Right atrium auricular region (tissue), 2 donors: ENCODE measurements around the gene INPP4B. TPM values are rescaled to one million over a fixed set of nuclear protein-coding genes. Genes with fewer than 3 reads are reported as not detected.

Source experiments
- DNase-seq: peaks from one replicate; pipeline ENCODE4 v3.0.0-alpha.2; 2019; ENCODE audit warnings: low spot score
- H3K27ac ChIP-seq, 2 donors: fragments of 200-600 bp; sonication (generic); 1 replicate in 1 of 2; 2 replicates in 1 of 2; pipeline ENCODE4 v1.5.1; 2016 to 2019
- H3K27me3 ChIP-seq, 2 donors: fragments of 200-600 bp; sonication (generic); one replicate each; pipeline versions ENCODE4 v1.5.1 to v1.6.0; 2017 to 2019
- H3K36me3 ChIP-seq: fragments of 200-600 bp; sonication (generic); one replicate; pipeline ENCODE4 v1.5.1; 2016
- H3K4me1 ChIP-seq, 2 donors: fragments of 200-600 bp; sonication (generic); one replicate each; pipeline versions ENCODE4 v1.5.1 to v1.6.0; 2017 to 2019
- H3K4me3 ChIP-seq, 2 donors: fragments of 200-600 bp; sonication (generic); 1 replicate in 1 of 2; 2 replicates in 1 of 2; pipeline ENCODE4 v1.5.1; 2017 to 2019; ENCODE audit warnings: mild to moderate bottlenecking in 1 of 2, moderate library complexity in 1 of 2
- H3K9me3 ChIP-seq, 2 donors: fragments of 200-600 bp; sonication (generic); one replicate each; pipeline ENCODE4 v1.5.1; 2019
- total RNA-seq, 2 donors: library from RNA; depleted of rRNA; stranded (reverse); fragments of >200 nt; gene quantifications; one replicate each; pipeline ENCODE4 v1.1.0, GENCODE V29; 2016
- TF ChIP-seq, protein P1 (sequence below), 2 donors: fragments of 200-600 bp; sonication (generic); IDR thresholded peaks; one replicate each; pipeline ENCODE4 v1.5.1; 2019; ENCODE audit warnings: antibody characterized with exemption in 2 of 2

Gene INPP4B
- total RNA-seq, 2 donors from 2014 or later = 14.8 to 15.3 TPM

DNA sequence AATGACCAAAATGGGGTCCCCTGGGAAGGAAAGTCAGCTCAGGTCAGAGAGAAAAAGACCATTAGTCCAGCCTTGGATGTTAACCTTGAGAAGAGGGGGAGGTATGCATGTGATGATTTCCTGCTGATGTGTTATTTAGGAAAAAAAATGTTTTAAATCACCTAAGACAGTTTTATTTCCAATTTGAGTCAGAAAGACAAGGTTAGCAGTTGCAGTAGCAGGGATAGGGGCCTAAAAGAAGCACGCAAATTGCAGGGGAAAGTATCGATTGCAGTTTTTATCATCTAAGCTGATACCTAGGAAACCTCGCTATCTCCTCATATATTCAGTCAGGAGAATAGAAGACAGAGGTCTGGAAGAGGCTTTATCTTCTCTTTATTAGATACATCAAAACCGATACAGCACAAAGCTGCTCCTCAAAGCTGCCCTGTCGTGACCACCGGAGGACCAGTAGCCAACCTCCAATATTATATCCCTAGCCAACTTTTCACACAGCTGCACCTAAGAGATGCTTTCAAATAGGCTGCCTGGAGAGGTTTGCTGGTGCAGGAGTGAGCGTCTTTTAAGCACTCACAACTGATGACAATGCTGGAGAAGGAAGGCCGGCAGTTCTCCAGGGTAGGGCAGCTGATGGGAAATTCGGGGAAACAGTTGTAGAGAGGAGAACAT is 289.4 kb downstream of the INPP4B start:
- TF ChIP-seq, protein P1, sequence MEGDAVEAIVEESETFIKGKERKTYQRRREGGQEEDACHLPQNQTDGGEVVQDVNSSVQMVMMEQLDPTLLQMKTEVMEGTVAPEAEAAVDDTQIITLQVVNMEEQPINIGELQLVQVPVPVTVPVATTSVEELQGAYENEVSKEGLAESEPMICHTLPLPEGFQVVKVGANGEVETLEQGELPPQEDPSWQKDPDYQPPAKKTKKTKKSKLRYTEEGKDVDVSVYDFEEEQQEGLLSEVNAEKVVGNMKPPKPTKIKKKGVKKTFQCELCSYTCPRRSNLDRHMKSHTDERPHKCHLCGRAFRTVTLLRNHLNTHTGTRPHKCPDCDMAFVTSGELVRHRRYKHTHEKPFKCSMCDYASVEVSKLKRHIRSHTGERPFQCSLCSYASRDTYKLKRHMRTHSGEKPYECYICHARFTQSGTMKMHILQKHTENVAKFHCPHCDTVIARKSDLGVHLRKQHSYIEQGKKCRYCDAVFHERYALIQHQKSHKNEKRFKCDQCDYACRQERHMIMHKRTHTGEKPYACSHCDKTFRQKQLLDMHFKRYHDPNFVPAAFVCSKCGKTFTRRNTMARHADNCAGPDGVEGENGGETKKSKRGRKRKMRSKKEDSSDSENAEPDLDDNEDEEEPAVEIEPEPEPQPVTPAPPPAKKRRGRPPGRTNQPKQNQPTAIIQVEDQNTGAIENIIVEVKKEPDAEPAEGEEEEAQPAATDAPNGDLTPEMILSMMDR (IDR thresholded peaks at IDR 0.05) = no peak
- Histone ChIP-seq H3K4me3 (no peak overlapping the region), H3K27me3 (no peaks in the 10 kb centered on the region), H3K27ac (no peak overlapping the region), H3K36me3 (no peaks in the 10 kb centered on the region), H3K4me1 (no peaks in the 10 kb centered on the region), H3K9me3 (no peaks in the 10 kb centered on the region)
- DNase-seq = no peak

DNA sequence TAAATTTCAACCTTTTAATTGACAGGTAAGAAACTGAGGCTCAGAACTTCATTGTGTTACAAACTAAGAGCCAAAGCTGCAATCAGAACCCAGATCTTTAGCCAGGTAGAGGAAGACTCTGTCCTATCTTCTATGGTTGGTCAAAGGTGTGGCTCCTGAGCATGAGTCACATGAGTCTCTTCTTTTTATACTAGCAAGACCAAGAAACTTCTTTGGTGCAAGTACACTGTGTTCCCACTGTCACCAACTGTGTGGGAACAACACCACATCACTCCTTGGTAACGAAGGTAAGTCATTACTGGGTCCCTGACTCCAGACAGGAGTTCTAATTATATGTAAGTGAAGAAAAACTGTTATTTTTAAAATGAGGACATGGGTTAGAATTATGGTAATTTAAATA is 290.1 kb downstream of the INPP4B start:
- Histone ChIP-seq H3K27me3 (no peaks in the 10 kb centered on the region), H3K4me1 (no peaks in the 10 kb centered on the region), H3K4me3 (no peak overlapping the region), H3K27ac (no peak overlapping the region), H3K36me3 (no peaks in the 10 kb centered on the region), H3K9me3 (no peaks in the 10 kb centered on the region)
- no peak for DNase-seq
- TF ChIP-seq, protein P1 (IDR thresholded peaks at IDR 0.05) = no peak

DNA sequence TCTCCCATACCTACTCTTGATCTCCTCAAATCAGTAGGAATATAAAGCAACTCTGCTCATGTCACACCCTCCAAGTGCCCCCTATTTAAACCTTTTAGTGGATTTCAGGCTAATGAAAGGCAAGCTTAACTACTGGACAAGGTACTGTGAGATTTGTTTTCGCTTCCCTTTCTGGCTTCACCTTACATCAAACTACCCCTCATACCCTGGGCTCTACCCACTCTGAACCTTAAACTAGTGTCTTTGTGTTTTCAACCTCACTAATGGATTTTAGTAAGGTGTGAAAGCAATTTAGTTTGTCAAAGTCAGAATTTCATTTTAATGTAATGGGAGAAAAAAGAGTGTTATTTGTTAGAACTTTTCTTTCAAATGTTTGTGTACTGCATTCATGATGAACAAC is 291.7 kb downstream of the INPP4B start:
- Histone ChIP-seq H3K4me1 (no peaks in the 10 kb centered on the region), H3K9me3 (no peaks in the 10 kb centered on the region), H3K36me3 (no peaks in the 10 kb centered on the region), H3K27ac (no peak overlapping the region), H3K27me3 (no peaks in the 10 kb centered on the region), H3K4me3 (no peak overlapping the region)
- TF ChIP-seq, protein P1 (IDR thresholded peaks at IDR 0.05) = no peak
- no peak for DNase-seq

DNA sequence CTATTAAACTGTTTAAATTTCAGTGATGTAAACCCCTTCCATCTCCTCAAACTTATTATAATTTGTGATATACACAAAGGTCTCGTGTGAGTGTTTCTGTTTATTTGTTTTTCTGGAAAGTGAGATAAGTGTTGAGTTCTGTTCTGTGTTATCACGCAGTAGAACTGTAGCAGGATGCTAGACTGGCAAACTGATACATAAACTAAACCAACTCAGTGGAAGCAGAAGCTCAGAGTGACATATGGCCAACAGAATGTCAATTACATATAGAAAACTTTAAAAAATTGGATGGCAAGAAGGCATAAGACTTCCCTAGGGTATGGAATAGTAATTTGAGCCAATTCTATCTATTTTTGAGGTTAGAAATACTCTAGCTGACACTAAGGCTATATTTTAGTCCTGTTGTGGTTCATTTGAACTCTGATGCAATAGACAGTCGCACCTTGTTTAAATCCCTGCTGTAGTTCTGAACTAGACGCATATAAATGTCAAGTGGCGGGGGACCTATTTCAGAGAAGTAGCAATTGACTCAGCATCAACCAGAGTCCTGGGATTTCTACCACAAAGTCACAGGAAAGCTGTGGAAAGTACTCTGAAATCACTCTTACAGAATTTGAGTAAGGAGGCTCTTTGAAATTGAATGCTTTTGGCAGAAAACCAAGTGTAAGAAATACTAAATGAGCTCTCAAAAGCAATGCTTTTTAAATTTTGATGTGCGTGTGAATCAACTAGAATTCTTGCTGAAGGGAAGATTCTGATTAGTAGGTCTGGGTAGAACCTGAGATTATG is 294.4 kb downstream of the INPP4B start:
- TF ChIP-seq, protein P1 (IDR thresholded peaks at IDR 0.05) = no peak
- no peaks in the 10 kb centered on the region for H3K27me3 ChIP-seq
- H3K4me3 ChIP-seq = no peak overlapping the region
- DNase-seq = no peak
- no peak overlapping the region for H3K27ac ChIP-seq
- H3K9me3 ChIP-seq = no peaks in the 10 kb centered on the region
- H3K4me1 ChIP-seq = no peaks in the 10 kb centered on the region
- H3K36me3 ChIP-seq = no peaks in the 10 kb centered on the region

DNA sequence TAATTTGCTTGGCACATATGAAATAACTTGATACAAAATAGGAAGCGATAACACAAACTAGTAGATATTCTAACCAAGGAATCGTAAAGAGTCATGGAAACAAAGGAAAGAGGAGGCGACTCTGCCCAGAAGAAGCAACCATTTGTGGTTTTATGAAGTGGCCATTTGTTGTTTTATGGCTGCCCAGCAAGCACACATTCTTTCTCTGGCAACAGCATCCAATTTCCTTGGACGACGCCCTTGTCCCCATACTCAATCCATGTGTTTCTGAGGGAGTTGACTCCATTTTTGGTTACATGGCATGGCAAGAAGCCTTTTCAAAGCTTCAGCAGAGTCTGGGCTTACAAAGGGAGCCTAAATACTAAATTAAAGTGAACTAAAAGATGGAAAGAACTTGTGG is 295.1 kb downstream of the INPP4B start:
- no peak overlapping the region for H3K27ac ChIP-seq
- no peak overlapping the region for H3K4me3 ChIP-seq
- no peaks in the 10 kb centered on the region for H3K36me3 ChIP-seq
- no peaks in the 10 kb centered on the region for H3K9me3 ChIP-seq
- no peak for DNase-seq
- TF ChIP-seq, protein P1 (IDR thresholded peaks at IDR 0.05) = no peak
- H3K4me1 ChIP-seq = no peaks in the 10 kb centered on the region
- H3K27me3 ChIP-seq = no peaks in the 10 kb centered on the region
